GM21528 (cell line): ENCODE results near the gene SUSD6.
A peak's percentile ranks its signal among the peaks of the same experiment; 100 is the strongest.

ENCODE experiments used
- ATAC-seq: cut with Tn5 transposase; IDR thresholded peaks from one replicate; pipeline ENCODE4 v1.9.1; 2021; ENCODE audit warnings: mild to moderate bottlenecking, moderate library complexity; ENCODE audit not compliant: unreplicated experiment, low FRiP score

The SUSD6 gene

DNA sequence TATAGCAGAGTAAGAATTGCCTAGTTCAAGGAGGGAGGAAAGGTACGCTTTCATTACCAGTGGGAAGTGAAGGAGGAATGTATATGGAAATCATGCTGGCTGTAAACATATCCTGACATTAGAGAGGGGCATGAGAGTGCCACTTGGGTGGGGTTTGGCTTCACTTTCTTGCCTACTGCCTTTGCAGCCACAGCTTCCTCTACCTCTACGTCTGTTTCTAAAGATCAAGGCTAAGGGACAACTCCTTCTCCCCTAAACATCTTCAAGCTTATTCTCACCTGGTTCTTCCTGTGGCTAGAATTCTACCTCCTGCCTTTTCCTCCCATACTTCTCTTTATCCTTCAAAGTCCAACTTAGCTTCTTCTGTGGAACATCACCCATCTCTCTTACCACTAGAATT lies 58.0 kb downstream of the SUSD6 start:
- ATAC-seq, result no peak

DNA sequence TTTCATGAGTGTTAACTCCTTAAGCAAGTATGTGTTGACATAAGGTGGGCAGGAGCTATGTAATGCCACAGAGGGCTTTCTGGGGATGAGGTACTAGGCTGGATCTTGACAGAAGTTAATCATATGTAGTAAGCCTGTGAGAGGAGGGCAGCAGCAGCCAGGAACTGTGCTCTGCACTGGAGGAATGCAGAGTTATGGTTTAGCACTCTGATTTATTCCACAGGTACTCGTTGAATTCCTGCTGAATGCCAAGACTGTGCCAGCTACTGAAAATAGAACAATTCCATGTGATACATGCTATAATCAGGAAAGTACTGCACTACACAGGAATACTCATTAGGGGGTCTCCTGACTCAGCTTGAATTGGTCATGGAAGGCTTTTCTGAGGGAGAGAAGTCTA lies 58.7 kb downstream of the SUSD6 start:
- no peak for ATAC-seq

DNA sequence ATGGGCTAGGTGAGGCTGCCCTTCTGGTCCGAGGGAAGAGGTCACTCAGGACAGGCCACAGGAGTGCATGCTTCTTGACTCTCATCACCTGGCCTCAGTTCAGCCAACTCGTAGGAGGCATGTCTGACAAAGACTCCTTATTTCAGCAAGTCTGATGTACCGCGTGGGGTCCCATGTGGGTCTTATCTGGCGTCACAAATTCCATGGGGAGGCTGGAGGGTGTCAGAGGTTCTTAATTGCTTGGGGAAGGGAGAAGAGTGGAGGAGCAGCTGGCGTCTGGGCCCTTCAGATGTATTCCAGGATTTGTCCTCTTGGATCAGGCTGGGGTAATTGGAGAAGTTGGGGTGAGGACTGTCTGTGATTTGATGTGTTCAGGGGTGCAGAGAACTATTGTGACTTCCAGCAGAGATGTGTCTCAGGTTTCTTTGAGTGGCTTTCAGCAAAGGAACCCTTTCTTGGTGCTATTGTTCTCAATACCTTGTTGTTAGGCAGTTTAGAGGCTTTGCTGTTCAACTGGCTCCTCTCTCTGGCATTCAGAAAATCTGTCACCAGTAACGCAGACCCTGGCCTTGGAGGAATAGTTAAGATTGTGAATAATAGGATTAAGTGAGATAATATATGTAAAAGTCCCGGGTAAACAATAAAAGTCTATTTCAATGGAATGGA lies 60.1 kb downstream of the SUSD6 start:
- ATAC-seq, result no peak

DNA sequence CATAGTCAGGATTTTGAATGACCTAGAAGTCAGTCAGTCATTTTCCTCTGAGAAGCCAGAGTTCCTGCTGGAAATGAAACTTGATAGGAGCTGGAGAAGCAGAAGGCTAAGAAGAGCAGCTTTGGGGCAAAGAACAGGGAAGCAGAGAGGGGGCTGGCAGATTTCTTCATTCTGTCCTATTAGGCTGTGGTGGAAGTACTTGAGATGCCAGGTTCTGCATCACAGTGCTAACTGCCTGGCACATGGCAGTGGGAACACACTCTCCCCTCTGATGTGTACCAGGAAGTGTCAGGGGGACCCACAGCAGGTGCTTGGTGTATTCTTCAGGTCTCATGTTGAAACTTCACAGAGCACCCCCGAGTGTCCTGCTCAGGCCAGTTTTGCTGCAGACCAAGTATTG lies 61.0 kb downstream of the SUSD6 start:
- ATAC-seq, result no peak

DNA sequence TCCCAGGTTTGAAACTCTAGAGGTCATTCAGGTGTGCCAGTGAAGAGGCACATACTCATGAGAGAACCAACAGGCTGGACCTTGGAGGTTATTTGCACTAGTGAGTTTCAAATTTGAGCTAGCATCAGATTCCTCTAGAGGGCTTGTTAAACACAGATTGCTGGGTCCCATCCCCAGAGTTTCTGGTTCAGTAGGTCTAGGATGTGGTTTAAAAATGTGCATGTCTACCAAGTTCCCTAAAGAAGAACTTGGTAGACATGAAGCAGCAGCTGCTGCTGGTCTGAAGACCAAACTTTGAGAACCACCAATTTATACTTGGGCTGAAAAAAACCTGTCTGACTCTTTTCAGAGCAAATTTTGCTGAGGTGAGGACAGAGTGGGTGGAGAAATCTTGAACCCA lies 61.7 kb downstream of the SUSD6 start:
- ATAC-seq, result peak; percentile 33

DNA sequence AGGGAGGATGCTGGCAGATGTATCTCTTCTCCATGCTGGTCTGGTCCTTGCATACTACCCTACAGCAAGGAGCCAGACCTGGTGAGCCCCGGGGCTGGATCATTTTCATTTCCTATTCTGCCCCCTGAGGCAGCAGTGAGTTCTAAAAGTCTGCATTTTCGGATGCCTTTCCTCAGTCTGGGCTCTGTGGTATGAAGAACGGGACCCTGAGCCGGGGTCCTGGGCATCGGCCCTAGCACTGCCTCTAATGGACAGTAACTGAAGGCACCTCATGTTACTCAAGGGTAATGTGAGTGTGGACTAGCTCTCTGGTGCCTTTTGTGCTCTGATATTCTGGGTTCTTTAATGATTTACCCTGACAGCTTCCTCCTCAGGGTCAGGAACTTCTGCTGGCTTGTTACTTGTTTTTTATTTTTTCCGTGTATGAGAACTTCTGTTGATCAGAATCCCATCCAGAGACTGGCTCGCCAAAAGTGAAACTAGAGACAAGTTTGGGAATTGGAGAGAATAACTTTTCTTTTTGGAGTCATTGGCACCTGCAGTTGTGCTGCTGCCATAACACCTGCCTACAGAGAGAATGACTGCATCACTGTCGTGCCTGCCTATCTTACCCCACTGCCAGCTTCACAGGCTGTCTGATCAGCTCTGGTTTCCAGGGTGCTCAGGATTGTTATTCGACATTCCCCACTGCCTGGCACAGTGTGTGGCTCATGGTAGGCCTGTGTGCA lies 62.3 kb downstream of the SUSD6 start:
- peak; percentile 36 for ATAC-seq

DNA sequence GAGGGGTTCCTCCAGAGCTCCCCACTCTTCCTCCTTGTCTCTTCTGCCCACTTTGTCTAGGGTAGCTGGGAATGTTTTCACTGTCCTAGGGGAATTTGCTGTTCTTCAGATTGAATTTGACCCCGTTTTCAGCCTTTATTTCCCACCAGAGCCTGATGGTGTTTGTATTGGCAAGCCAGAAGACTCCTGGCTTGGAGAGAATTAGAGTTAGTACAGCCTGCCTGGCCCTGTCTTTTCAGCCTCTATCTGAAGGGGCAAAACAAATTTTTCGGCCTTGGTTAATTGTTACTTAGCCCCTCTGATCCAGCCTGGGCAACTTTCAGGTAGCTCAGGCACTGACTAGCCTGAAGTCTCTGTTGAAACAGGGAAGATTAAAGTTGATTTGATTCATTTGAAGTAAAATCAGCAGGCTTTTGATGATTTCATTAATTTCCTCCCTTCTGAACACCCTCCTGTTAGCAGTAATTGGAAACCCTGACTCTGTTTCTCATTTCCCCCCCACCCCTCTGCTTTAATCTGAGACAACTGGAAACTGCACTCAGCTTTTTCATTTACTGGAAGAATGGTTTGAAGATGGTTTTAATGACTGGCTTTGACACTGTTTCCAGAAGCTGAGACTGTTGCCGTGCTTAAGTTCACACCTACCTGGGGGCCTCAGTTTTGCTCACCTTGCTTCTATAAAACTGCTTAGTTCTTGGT lies 63.3 kb downstream of the SUSD6 start:
- no peak for ATAC-seq

DNA sequence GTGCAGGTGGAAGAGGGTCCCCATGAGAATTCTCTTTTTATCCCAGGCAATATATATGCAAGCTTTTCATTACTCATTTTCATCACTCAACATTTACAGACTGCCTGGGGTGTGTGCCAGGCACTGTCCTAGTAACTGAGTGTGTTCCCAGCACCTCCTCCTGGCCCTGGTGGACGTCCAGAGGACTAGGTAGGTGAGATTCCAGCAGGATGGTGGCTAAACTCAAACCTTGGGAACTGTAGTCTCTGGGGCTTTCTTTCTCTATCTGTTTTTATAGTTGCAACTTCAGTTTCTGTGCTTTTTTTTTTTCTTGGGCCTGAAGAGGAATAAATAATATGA lies 63.8 kb downstream of the SUSD6 start:
- no peak for ATAC-seq

DNA sequence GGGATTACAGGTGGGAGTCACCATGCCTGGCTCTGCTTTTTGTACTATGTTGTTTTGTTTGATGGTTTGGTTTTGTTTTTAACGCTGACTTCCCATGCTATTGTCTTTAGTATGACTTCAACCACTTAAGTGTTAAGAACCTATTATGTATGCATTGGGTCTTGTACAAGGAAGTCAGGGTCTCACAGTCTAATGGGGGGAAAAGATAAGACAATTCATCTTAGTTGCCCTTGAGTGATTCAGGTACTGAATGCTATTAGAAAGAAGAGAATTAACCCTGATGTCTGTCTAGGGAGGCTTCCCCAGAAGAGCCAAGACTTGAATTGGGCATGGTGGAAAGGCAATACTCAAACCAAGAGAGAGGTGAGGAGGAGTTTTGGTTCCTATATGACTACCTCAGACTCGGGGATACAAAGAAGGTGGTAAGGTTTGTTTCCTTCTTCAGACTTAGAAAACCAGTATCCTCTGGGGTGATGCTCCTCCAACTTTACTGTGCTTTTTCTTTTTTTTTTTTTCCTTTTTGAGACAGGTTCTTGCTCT lies 64.6 kb downstream of the SUSD6 start:
- peak; percentile 62 for ATAC-seq

DNA sequence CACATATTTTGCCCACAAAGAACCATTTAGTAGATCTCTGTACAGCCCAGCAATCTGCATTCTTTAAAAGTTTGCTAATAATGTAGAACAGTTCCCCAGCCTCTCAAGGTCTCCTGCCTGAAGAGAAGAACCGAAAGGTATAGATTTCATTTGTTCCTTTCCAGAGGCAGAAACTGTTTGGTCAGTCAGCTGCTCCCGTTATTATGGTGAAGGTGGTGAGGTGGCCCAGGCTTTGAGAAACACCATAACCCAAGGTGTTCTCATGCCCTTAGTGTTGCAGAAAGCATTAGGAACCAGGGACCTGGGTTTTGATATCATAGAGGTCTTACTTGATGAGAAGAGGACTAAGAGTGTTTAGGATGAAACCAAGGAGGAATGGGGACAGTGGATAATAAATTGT lies 65.3 kb downstream of the SUSD6 start:
- no peak for ATAC-seq

DNA sequence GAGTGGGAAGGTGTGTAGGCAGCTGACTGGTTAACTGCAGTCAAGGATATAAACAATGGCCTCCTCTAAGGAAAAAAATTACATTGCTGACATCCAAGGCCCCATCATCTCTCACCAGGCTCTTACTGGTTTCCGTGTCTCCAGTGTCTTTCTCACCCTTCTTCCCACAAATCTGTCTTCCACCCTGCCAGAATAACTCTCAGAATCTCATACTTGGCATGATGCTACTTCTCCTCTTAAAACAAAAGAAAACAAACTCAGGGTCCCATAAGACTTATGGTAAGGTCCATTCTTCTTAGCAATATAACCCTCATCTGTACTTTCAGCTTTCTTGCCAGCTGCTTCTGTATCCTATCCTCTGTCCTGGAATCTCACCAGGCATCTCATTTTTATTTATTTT lies 68.9 kb downstream of the SUSD6 start:
- ATAC-seq, result no peak

DNA sequence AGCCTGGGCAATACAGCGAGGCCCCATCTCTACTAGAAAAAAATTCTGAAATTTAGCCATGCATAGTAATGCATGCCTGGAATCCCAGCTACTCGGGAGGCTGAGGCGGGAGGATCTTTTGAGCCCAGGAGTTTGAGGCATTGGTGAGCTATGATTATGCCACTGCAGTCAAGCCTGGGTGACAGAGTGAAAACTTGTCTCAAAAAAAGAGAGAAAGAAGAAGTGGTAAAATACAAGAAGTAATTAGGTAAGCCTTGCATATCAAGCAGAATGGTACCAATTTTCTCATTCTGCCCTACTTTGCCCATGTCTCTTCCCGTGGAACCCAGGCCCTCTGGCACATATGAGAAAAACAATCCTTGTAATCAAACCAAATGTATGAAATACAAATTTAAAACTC lies 70.7 kb downstream of the SUSD6 start:
- ATAC-seq, result no peak

DNA sequence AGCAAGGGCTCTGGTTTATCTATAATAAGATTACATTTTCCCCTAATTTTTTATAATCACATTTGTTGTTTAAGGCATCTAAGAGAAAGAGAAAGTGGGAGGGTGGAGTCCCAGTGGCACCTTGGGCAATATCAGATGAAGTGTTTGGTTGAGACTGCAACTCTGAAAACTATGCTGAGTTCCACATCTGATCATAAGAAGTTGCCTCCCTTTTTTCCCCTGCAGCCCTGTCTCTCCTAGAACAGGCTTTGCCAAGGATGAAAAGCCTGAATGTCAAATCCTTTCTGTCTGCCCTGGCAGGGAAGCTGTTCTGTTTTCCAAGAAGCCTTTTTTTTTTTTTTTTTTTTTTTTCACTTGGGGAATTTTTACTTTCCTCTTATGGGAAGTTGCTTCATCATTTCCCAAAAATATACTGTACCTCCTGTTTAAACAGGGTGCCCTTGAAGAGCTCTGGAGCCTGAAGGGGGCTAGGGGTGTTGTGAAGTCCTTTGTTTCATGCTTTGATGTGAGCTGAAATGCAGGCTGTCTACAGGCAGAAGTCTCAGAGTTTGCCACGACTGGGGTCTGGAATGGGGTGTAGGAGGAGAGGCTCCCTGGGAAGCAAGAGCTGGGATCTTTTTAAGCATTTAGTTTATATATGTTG lies 71.3 kb downstream of the SUSD6 start:
- ATAC-seq, result no peak

DNA sequence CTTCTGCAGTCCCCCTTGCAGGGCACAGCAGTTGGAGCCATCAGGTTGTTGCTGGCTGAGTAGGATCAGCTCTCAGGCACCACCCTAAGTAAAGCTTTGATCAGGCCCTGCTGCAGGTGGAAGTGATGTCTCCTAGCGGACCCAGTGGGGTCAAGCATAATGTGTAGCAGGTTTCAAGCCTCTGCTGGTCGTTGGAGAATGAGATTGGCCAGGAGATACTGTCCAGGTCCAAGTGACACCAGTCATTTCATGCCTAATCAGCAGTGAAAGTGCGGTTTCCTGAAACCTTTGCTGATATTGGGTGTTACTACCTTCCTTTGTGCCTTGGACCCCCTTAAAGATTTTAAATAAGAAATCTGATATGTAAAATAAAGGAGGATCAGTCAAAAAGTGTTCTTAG lies 72.6 kb downstream of the SUSD6 start:
- no peak for ATAC-seq

DNA sequence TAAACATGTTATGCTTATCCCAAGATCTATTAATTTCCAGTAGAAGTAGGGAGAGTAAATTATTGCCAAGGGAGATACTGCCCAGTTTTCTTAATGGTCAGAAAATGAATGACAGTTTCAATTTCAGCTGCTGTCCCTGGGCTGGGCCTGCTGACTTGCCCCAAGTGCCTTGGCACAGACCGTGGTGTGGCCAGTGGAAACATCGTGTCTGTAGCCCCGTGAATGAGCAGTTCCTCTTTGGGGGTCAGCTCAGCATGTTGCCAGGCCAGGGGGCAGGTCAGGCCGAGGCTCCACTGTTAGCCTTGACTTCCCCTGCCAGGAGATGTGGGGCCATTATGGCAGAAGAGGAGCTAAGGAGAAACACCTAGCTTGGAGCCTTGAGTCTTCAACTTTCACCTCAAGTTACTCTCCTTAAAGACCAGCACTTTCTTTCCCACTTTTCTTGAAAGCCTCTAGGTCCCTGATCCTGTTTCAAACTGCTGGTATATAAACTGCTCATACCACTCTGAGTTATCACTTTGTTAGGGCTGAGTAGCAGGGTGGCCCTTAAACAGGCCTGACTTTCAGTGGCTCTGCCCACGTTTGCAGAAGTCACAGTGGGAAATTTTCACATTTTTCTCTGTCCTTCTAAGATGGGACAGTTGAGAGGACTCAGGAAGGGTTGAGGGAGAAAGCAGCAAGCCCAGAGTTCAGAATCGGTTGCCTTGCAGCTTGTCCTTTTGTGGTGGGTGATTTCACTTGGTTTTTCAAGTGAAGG lies 73.2 kb downstream of the SUSD6 start:
- ATAC-seq, result no peak

DNA sequence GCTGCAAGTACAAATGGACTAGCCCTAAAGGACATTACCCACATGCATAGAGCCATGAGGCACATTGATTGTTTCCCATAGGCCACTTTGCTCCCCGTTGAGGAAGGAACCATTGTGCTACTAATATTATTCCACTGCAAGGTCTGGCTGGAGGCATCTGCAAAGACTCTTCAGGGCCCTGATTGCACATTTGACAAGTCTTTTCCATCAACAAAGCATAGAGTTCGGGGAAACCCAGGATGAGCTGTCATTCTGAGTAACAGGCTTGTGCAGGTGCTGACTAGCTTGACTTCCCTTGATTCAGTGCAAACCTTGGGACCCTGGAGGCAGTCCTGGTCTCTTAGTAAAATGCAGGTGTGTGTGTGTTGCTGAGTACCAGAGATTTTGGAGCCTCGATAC lies 73.8 kb downstream of the SUSD6 start:
- no peak for ATAC-seq

DNA sequence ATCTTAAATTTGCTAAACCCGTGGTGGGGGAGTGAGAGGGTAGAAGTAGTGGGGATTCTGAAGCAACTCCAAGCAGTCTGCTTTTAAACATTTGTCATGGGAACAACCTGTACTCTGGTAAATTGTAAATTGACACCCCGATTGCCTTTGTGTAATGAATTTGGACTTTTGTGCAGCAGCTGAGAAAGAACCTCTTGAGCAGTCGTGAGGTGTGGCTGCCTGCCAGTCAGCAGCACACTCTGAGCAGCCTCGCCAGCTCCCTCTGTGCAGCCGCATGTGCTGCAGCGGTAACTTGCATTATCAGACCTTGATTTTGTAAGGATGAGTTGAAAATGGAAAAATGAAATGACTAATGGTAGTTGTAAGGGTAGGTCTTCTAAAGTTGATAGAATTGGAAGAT lies 74.3 kb downstream of the SUSD6 start:
- no peak for ATAC-seq

DNA sequence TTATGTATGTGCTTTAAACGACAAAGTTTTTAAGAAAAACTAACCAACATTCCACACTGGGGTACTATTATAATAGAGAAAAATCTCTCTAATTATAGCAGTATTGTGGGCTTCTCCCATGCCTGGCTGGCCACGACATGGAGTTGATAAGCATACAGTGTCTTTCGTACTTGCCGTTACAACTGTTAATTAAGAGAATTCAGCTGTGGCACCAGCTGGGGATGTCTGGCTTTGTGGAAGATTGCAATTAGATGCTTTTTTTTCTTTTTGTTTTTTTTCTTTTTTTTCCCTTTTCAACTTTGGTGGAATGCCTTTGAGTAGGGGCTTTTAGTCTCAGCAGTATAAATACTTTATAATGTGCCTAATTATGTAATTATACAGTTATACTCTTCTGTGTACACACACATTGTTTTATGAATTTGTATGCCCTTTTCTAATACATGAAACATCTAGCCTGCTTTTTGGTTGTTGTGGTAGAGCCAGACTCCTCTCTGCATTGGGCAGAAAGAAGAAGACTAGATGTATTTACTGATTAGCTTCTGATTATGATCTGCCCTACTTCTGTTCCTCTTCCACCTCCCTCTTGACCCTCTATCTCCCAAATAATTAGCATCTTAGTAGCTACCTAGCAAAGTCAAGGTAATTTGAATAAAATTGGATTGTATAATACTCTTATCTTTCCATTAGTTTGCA lies 76.4 kb downstream of the SUSD6 start:
- ATAC-seq, result no peak

DNA sequence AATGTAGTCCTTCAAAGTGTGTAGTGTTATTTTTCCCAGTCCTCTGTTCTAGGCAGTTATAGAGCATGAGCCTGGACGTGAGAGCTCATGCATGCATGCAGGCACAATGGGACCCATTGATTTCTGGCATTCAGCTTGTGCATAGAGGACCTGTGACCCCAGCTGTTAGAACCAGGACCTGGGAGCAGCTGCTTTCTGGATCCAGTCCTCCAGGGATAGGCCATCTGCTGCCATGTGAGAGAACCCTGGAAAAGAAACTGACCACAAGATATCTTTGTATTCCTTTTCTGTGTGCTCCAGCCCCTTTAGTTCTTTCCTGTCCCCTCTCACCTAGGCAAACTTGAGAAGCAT lies 76.9 kb downstream of the SUSD6 start:
- no peak for ATAC-seq

DNA sequence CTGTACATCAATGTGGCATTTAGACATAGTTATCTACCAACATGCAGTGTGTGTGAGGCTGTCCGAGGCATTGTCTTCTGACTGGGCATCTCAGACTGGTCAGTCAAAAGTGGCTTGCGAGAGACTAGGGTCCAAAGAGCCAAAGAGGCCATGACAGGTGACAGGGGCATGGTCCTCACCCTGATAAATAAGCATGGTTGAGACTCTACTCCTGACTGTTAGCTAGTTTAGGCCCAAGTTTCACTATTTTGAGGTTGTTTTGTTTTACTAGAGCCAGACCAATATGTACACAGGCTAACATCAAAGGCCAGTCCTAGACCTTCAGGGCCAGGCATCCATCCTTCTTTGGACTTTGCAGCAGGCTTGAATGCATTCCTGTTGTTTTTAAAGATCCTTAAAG lies 78.6 kb downstream of the SUSD6 start:
- no peak for ATAC-seq
